KMS-11 (cell line): Measurements from ENCODE around the gene SHB.

Source experiments
- H2AFZ ChIP-seq: fragments of 200-600 bp; sonication (generic); 2 replicates; pipeline ENCODE4 v1.6.1; 2016; ENCODE audit warnings: antibody characterized with exemption, mixed run types, low read depth
- H3K27ac ChIP-seq: fragments of 200-600 bp; sonication (generic); 2 replicates; pipeline ENCODE4 v1.6.1; 2016; ENCODE audit warnings: mild to moderate bottlenecking, mixed run types
- H3K27me3 ChIP-seq: fragments of 200-600 bp; sonication (generic); 2 replicates; pipeline ENCODE4 v1.6.1; 2017; ENCODE audit warnings: mild to moderate bottlenecking, low read depth, mixed run types, moderate library complexity; ENCODE audit not compliant: insufficient read depth
- H3K36me3 ChIP-seq: fragments of 200-600 bp; sonication (generic); 2 replicates; pipeline ENCODE4 v1.6.1; 2017; ENCODE audit warnings: mild to moderate bottlenecking, mixed run types; ENCODE audit not compliant: insufficient read depth
- H3K4me1 ChIP-seq: fragments of 200-600 bp; sonication (generic); 2 replicates; pipeline ENCODE4 v1.6.1; 2016; ENCODE audit warnings: mild to moderate bottlenecking, low read depth, mixed run types; ENCODE audit not compliant: poor library complexity, severe bottlenecking
- H3K4me2 ChIP-seq: fragments of 200-600 bp; sonication (generic); 2 replicates; pipeline ENCODE4 v1.7.0; 2016; ENCODE audit warnings: mild to moderate bottlenecking, mixed run types
- H3K4me3 ChIP-seq: fragments of 200-600 bp; sonication (generic); IDR thresholded peaks from 2 replicates; pipeline ENCODE4 v1.6.1; 2017; ENCODE audit warnings: low read depth, low read length, mixed read lengths; ENCODE audit not compliant: insufficient read depth
- H3K79me2 ChIP-seq: fragments of 200-600 bp; sonication (generic); 2 replicates; pipeline ENCODE4 v1.6.1; 2016; ENCODE audit warnings: low read depth, mixed run types; ENCODE audit not compliant: insufficient read depth
- H3K9ac ChIP-seq: fragments of 200-600 bp; sonication (generic); 2 replicates; pipeline ENCODE4 v1.6.1; 2016; ENCODE audit warnings: mild to moderate bottlenecking, mixed run types
- H4K20me1 ChIP-seq: fragments of 200-600 bp; sonication (generic); 2 replicates; pipeline ENCODE4 v1.6.1; 2016; ENCODE audit warnings: mild to moderate bottlenecking, mixed run types; ENCODE audit not compliant: insufficient read depth
- TF ChIP-seq, protein P1 (sequence below): fragments of 200-600 bp; sonication (generic); conservative IDR thresholded peaks from 2 replicates; pipeline ENCODE4 v1.6.1; 2017; ENCODE audit warnings: low read depth, mild to moderate bottlenecking, antibody characterized with exemption, low read length, moderate library complexity, mixed read lengths

The SHB gene

DNA sequence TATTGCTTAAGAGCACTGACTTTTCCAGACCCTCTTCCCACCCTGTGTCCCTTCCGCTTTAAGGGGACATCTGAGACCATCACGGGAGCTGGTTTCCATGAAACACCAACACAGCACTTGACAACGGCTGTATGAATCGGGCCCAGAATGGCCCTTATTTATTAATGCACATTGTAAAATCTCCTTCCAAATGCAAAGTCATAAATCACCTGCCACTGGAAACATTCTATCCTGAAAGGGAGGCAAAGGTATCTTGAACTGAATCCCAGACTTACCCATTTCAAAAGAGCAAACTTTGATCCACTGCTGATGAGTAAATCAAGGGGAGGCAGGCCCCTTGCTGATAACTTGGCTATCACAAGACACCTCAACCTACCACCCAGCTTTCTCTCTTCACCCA is 37.4 kb downstream of the SHB start:
- Histone ChIP-seq H3K4me2 (no peak overlapping the region), H3K79me2 (no peaks in the 10 kb centered on the region), H3K27me3 (no peaks in the 10 kb centered on the region), H3K9ac (no peak overlapping the region), H3K4me1 (no peaks in the 10 kb centered on the region), H3K27ac (no peak overlapping the region), H3K36me3 (no peaks in the 10 kb centered on the region), H2AFZ (no peak overlapping the region), H3K4me3 (no peak overlapping the region), H4K20me1 (no peaks in the 10 kb centered on the region)
- TF ChIP-seq, protein P1, sequence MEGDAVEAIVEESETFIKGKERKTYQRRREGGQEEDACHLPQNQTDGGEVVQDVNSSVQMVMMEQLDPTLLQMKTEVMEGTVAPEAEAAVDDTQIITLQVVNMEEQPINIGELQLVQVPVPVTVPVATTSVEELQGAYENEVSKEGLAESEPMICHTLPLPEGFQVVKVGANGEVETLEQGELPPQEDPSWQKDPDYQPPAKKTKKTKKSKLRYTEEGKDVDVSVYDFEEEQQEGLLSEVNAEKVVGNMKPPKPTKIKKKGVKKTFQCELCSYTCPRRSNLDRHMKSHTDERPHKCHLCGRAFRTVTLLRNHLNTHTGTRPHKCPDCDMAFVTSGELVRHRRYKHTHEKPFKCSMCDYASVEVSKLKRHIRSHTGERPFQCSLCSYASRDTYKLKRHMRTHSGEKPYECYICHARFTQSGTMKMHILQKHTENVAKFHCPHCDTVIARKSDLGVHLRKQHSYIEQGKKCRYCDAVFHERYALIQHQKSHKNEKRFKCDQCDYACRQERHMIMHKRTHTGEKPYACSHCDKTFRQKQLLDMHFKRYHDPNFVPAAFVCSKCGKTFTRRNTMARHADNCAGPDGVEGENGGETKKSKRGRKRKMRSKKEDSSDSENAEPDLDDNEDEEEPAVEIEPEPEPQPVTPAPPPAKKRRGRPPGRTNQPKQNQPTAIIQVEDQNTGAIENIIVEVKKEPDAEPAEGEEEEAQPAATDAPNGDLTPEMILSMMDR: no peak

DNA sequence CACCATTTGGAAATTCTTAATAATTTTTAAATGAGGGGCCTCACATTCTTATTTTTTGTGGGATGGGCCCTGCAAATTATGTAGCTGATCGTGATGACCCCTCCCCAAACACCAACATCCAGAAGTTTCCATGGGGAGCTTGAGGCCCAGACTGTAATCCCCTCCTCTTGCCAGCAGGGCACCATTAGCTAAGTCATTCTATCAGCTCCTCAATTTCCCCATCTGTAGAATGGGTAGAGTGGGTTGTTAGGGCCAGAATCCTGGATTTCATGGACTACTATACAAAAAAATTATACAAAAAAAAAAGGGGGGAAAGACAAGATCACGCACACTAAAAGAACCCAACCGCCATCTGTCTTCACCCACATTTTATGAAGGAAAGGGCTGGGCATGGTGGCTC is 38.4 kb downstream of the SHB start:
- no peak overlapping the region for H3K4me3 ChIP-seq
- H3K9ac ChIP-seq: no peak overlapping the region
- H3K79me2 ChIP-seq: no peaks in the 10 kb centered on the region
- TF ChIP-seq, protein P1: no peak
- no peaks in the 10 kb centered on the region for H3K27me3 ChIP-seq
- no peak overlapping the region for H3K4me2 ChIP-seq
- no peaks in the 10 kb centered on the region for H3K36me3 ChIP-seq
- no peak overlapping the region for H2AFZ ChIP-seq
- no peaks in the 10 kb centered on the region for H4K20me1 ChIP-seq
- no peaks in the 10 kb centered on the region for H3K4me1 ChIP-seq
- H3K27ac ChIP-seq: no peak overlapping the region

DNA sequence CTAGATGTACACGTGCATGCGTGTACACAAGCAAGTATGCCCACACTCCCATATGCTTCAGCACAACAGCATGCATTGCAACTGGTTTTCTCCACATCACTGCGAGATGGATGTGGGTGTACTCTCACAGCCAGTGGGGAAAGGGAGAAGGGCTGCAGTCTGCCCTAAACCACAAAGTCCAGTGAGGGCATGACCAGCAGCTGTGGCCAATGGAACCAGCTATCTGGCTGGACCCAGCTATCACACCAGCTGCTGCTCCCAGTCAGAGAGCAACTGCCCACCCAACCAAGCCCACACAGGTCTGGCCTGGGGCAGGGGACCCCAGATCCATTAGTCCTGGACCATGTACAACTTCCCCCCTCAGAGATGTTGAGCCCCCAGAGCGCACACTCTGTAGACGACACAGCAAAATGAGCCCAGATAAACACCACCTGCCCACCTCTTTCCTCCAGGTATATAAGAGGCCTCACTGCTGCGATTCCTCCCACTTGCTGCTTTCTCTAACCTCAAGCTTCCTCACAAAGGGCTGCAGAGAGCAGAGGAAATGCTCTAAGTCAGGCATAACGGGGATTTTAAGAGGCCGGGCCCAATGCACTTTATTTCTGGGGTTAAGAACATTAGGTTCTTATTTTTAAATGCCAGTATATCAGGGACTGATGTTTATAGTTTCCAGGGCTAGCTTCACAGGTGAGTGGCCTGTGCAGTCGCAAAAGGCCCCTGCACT is 39.0 kb downstream of the SHB start:
- no peak overlapping the region for H3K9ac ChIP-seq
- H2AFZ ChIP-seq: no peak overlapping the region
- H3K79me2 ChIP-seq: no peaks in the 10 kb centered on the region
- H3K27me3 ChIP-seq: no peaks in the 10 kb centered on the region
- no peaks in the 10 kb centered on the region for H4K20me1 ChIP-seq
- no peak overlapping the region for H3K4me3 ChIP-seq
- no peak overlapping the region for H3K27ac ChIP-seq
- no peaks in the 10 kb centered on the region for H3K4me1 ChIP-seq
- H3K4me2 ChIP-seq: no peak overlapping the region
- H3K36me3 ChIP-seq: no peaks in the 10 kb centered on the region
- TF ChIP-seq, protein P1: no peak

DNA sequence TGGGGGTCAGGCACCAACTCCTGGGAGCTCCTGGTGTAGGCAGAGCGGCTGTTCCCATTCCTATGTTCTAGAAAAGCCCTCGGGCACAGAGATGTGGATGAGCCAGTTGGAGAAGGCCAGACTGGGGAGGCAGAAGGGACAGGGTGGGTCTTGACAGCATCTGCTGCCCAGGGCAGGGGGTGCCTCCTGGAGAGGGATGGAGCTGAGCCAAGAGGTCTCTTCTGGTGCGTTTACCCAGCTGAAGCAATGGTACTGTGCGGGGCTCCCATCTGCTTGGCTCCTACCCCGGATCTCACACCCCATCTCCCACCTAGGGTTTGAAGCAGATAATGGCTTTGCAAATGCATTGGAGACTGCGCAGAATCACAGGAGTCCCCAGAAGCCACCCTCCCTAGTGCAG is 41.3 kb downstream of the SHB start:
- Histone ChIP-seq H3K27me3 (no peaks in the 10 kb centered on the region), H3K4me2 (no peak overlapping the region), H2AFZ (no peak overlapping the region), H3K9ac (no peak overlapping the region), H3K27ac (no peak overlapping the region), H3K4me3 (no peak overlapping the region), H4K20me1 (no peaks in the 10 kb centered on the region), H3K4me1 (no peaks in the 10 kb centered on the region), H3K79me2 (no peaks in the 10 kb centered on the region), H3K36me3 (no peaks in the 10 kb centered on the region)
- TF ChIP-seq, protein P1: no peak
